HUDEP-2 (cell line): ENCODE data around the gene EIF3I.

Source experiments
- DNase-seq, 76 experiments: peaks; one replicate each; lab custom pipeline; 2025; ENCODE audit not compliant: unreplicated experiment in 76 of 76; lab: John Stamatoyannopoulos, UW

EIF3I gene

GRCh38 chr1:32221980-32222755 lies at the start of gene EIF3I, which contains the start of gene TMEM234:
Gene EIF3I (plus strand): TSS chr1:32222407. CDS start chr1:32222442, 35 bp downstream.
Gene TMEM234 (minus strand): TSS chr1:32222353. CDS start chr1:32222322, 31 bp downstream.
- peak in 73 of 76 experiments; percentile 24 to 89 (median 76) for DNase-seq

- DNase-seq = no peak
These were observed 49.5 kb upstream of the EIF3I start for GRCh38 chr1:32172621-32173245.

- no peak for DNase-seq
These were observed 43.6 kb upstream of the EIF3I start for GRCh38 chr1:32178380-32179192.

- DNase-seq = no peak
These were observed 43.1 kb upstream of the EIF3I start for GRCh38 chr1:32179193-32179442.

- peak in 74 of 76 experiments; percentile 27 to 93 (median 86) for DNase-seq
These were observed 42.6 kb upstream of the EIF3I start, which contains the start of gene TXLNA for GRCh38 chr1:32179443-32180185. Gene TXLNA (plus strand): TSS chr1:32179675. CDS start chr1:32180346, 671 bp downstream.

GRCh38 chr1:32180186-32181060 lies 41.8 kb upstream of the EIF3I start:
- DNase-seq = peak in 34 of 76 experiments; percentile 4 to 56 (median 30)

- DNase-seq = no peak
These were observed 41.1 kb upstream of the EIF3I start for GRCh38 chr1:32181065-32181464.

GRCh38 chr1:32181563-32181962 lies 40.6 kb upstream of the EIF3I start:
- DNase-seq = no peak

GRCh38 chr1:32182060-32182459 lies 40.1 kb upstream of the EIF3I start:
- DNase-seq = no peak

- DNase-seq = peak in 1 of 76 experiments; percentile 16
These were observed 37.6 kb upstream of the EIF3I start for GRCh38 chr1:32184650-32185049.

GRCh38 chr1:32186077-32186476 lies 36.1 kb upstream of the EIF3I start:
- DNase-seq = no peak

- DNase-seq = no peak
These were observed 35.7 kb upstream of the EIF3I start for GRCh38 chr1:32186491-32186890.

GRCh38 chr1:32187850-32188249 lies 34.4 kb upstream of the EIF3I start:
- no peak for DNase-seq

- no peak for DNase-seq
These were observed 29.8 kb upstream of the EIF3I start for GRCh38 chr1:32192220-32192948.

- no peak for DNase-seq
These were observed 27.2 kb upstream of the EIF3I start for GRCh38 chr1:32194984-32195383.

GRCh38 chr1:32195531-32195930 lies 26.7 kb upstream of the EIF3I start:
- no peak for DNase-seq

GRCh38 chr1:32195972-32196823 lies 26.0 kb upstream of the EIF3I start:
- DNase-seq = no peak

GRCh38 chr1:32197074-32197473 lies 25.1 kb upstream of the EIF3I start:
- no peak for DNase-seq
